ENCODE data around the gene ELMO1. TPM values are rescaled to one million over a fixed set of nuclear protein-coding genes. Genes with fewer than 3 reads are reported as not detected.

Gene ELMO1
- total and polyA plus RNA-seq, 2 experiments from 2014 or later = 19.7 to 28.7 TPM

GRCh38 chr7:37176079-37176478 is 272.6 kb downstream of the ELMO1 start:
- Histone ChIP-seq H3K27ac (no peak overlapping the region), H3K79me2 (no peaks in the 10 kb centered on the region), H3K4me3 (no peak overlapping the region), H3K36me3 (replicated peaks; ENCODE audit: insufficient read depth, low read depth) (no peaks in the 10 kb centered on the region), H2AFZ (no peak overlapping the region), H3K9me3 (ENCODE audit: low read depth) (no peaks in the 10 kb centered on the region), H3K4me2 (no peak overlapping the region), H4K20me1 (ENCODE audit: insufficient read depth, poor library complexity, severe bottlenecking) (no peaks in the 10 kb centered on the region), H3K9me2 (replicated peaks; ENCODE audit: insufficient read depth) (no peaks in the 10 kb centered on the region), H3K27me3 (no peaks in the 10 kb centered on the region), H3K4me1 (ENCODE audit: insufficient read depth) (no peaks in the 10 kb centered on the region)
- no peak for DNase-seq (ENCODE audit: low spot score)
- 88% methylated on average over 3 of the region's 3 CpGs for WGBS (ENCODE audit: low lambda C conversion rate, missing lambda C conversion rate)
- no peak for TF ChIP-seq EZH2phosphoT487 (IDR thresholded peaks at IDR 0.05; ENCODE audit: low read depth, severe bottlenecking, unreplicated experiment)
- TF ChIP-seq CTCF (IDR thresholded peaks at IDR 0.05; ENCODE audit: poor library complexity) = no peak
- TF ChIP-seq EZH2 (IDR thresholded peaks at IDR 0.05; ENCODE audit: borderline replicate concordance) = no peak

GRCh38 chr7:37174460-37174859 is 274.2 kb downstream of the ELMO1 start:
- no peaks in the 10 kb centered on the region for H3K9me2 ChIP-seq (replicated peaks; ENCODE audit: insufficient read depth)
- no peak overlapping the region for H3K4me2 ChIP-seq
- no peaks in the 10 kb centered on the region for H3K36me3 ChIP-seq (replicated peaks; ENCODE audit: insufficient read depth, low read depth)
- no peaks in the 10 kb centered on the region for H3K9me3 ChIP-seq (ENCODE audit: low read depth)
- DNase-seq (ENCODE audit: low spot score) = no peak
- no peak for TF ChIP-seq EZH2 (IDR thresholded peaks at IDR 0.05; ENCODE audit: borderline replicate concordance)
- TF ChIP-seq EZH2phosphoT487 (IDR thresholded peaks at IDR 0.05; ENCODE audit: low read depth, severe bottlenecking, unreplicated experiment) = no peak
- TF ChIP-seq CTCF (IDR thresholded peaks at IDR 0.05; ENCODE audit: poor library complexity) = no peak
- H3K27ac ChIP-seq = no peak overlapping the region
- 87% methylated on average over 5 of the region's 5 CpGs for WGBS (ENCODE audit: low lambda C conversion rate, missing lambda C conversion rate)
- H3K4me1 ChIP-seq (ENCODE audit: insufficient read depth) = no peaks in the 10 kb centered on the region
- H3K27me3 ChIP-seq = no peaks in the 10 kb centered on the region
- H2AFZ ChIP-seq = no peak overlapping the region
- no peaks in the 10 kb centered on the region for H4K20me1 ChIP-seq (ENCODE audit: insufficient read depth, poor library complexity, severe bottlenecking)
- no peak overlapping the region for H3K4me3 ChIP-seq
- no peaks in the 10 kb centered on the region for H3K79me2 ChIP-seq

- no peaks in the 10 kb centered on the region for H3K36me3 ChIP-seq (replicated peaks; ENCODE audit: insufficient read depth, low read depth)
- H3K4me1 ChIP-seq (ENCODE audit: insufficient read depth) = no peaks in the 10 kb centered on the region
- no peaks in the 10 kb centered on the region for H3K9me2 ChIP-seq (replicated peaks; ENCODE audit: insufficient read depth)
- TF ChIP-seq EZH2 (IDR thresholded peaks at IDR 0.05; ENCODE audit: borderline replicate concordance) = no peak
- no peak for TF ChIP-seq EZH2phosphoT487 (IDR thresholded peaks at IDR 0.05; ENCODE audit: low read depth, severe bottlenecking, unreplicated experiment)
- no peak for TF ChIP-seq CTCF (IDR thresholded peaks at IDR 0.05; ENCODE audit: poor library complexity)
- H2AFZ ChIP-seq = no peak overlapping the region
- DNase-seq (ENCODE audit: low spot score) = no peak
- no peaks in the 10 kb centered on the region for H3K27me3 ChIP-seq
- no peak overlapping the region for H3K27ac ChIP-seq
- H3K4me3 ChIP-seq = no peak overlapping the region
- H3K79me2 ChIP-seq = no peaks in the 10 kb centered on the region
- H4K20me1 ChIP-seq (ENCODE audit: insufficient read depth, poor library complexity, severe bottlenecking) = no peaks in the 10 kb centered on the region
- no peak overlapping the region for H3K4me2 ChIP-seq
- WGBS (ENCODE audit: low lambda C conversion rate, missing lambda C conversion rate) = 85% methylated on average over 2 of the region's 2 CpGs
- no peaks in the 10 kb centered on the region for H3K9me3 ChIP-seq (ENCODE audit: low read depth)
Observed at GRCh38 chr7:37173670-37174069, 275.0 kb downstream of the ELMO1 start.

GRCh38 chr7:37162106-37162505 is 286.6 kb downstream of the ELMO1 start:
- Histone ChIP-seq H3K27ac (no peak overlapping the region), H3K4me1 (ENCODE audit: insufficient read depth) (no peaks in the 10 kb centered on the region), H2AFZ (no peak overlapping the region), H3K9me3 (ENCODE audit: low read depth) (no peaks in the 10 kb centered on the region), H3K4me2 (no peak overlapping the region), H3K36me3 (replicated peaks; ENCODE audit: insufficient read depth, low read depth) (no peaks in the 10 kb centered on the region), H3K27me3 (no peaks in the 10 kb centered on the region), H3K4me3 (no peak overlapping the region), H4K20me1 (ENCODE audit: insufficient read depth, poor library complexity, severe bottlenecking) (no peaks in the 10 kb centered on the region), H3K9me2 (replicated peaks; ENCODE audit: insufficient read depth) (no peaks in the 10 kb centered on the region), H3K79me2 (no peaks in the 10 kb centered on the region)
- TF ChIP-seq CTCF (IDR thresholded peaks at IDR 0.05; ENCODE audit: poor library complexity) (no peak), EZH2phosphoT487 (IDR thresholded peaks at IDR 0.05; ENCODE audit: low read depth, severe bottlenecking, unreplicated experiment) (no peak), EZH2 (IDR thresholded peaks at IDR 0.05; ENCODE audit: borderline replicate concordance) (no peak)
- WGBS (ENCODE audit: low lambda C conversion rate, missing lambda C conversion rate) = 63% methylated on average over 5 of the region's 5 CpGs
- DNase-seq (ENCODE audit: low spot score) = no peak

Measured in hepatocyte (in vitro differentiated cells).